C4-2B (cell line): ENCODE results near the gene CELSR1.

Experiments used
- CTCF ChIP-seq: fragments of 450-650 bp; conservative IDR thresholded peaks from 2 replicates; pipeline ENCODE4 v1.5.1; 2017; ENCODE audit warnings: mild to moderate bottlenecking
- ZFX ChIP-seq: fragments of 450-650 bp; IDR thresholded peaks from 2 replicates; pipeline ENCODE4 v1.6.1; 2017

- TF ChIP-seq CTCF (no peak), ZFX (peak; percentile 43; the same call in 1 of the 2 replicates)
These were observed 739 bp downstream of the CELSR1 start for GRCh38 chr22:46536537-46537224.
